C4-2B (cell line): ENCODE data around the gene RAC3.

Experiments
- CTCF ChIP-seq: fragments of 450-650 bp; conservative IDR thresholded peaks from 2 replicates; pipeline ENCODE4 v1.5.1; 2017; ENCODE audit warnings: mild to moderate bottlenecking
- ZFX ChIP-seq: fragments of 450-650 bp; IDR thresholded peaks from 2 replicates; pipeline ENCODE4 v1.6.1; 2017

- TF ChIP-seq CTCF (no peak), ZFX (no peak)
These were observed 33.7 kb downstream of the RAC3 start for GRCh38 chr17:82065193-82065637.
